ENCODE results near the gene BAG2. TPM values are rescaled to one million over a fixed set of nuclear protein-coding genes. Genes with fewer than 3 reads are reported as not detected.

BAG2 gene
- polyA plus RNA-seq, 3 donors: 0.09 to 0.21 (median 0.20) TPM

DNA sequence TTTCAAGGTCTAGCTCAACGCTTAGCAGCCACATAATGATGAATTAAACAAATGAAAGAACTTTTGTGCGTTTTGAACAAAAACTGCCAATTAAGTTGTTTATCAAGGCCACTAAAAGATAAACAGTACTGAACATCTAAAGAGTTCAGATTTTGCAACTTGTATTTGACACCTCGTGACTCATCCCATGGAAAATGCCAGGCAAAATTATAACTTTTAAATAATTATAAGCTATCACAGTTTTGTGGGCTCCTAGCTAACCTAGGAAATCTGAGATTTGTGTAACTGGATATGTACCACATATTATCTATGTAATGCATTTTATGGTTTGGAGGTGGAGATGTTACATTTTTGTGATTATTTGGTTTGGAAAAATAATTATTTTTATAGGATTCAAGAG is 9.6 kb upstream of the BAG2 start:
- no peaks in the 10 kb centered on the region for H3K27me3 Mint-ChIP-seq (ENCODE audit: low read depth in 3 of 3)
- Histone ChIP-seq H4K20me1 (ENCODE audit: insufficient read depth, low read length) (no peaks in the 10 kb centered on the region), H3K27me3 (ENCODE audit: control insufficient read depth in 2 of 2, insufficient read depth in 2 of 2, low read length in 2 of 2) (no peaks in the 10 kb centered on the region), H3K4me3 (replicated peaks in 1 of 3; ENCODE audit: low read depth in 2 of 3, low read length in 3 of 3) (no peak overlapping the region), H3K27ac (ENCODE audit: low read depth in 1 of 2, low read length in 2 of 2) (no peak overlapping the region), H3K9me3 (replicated peaks in 1 of 2; ENCODE audit: control insufficient read depth in 1 of 2, insufficient read depth in 1 of 2, low read length in 2 of 2) (no peaks in the 10 kb centered on the region), H3K4me1 (ENCODE audit: control insufficient read depth in 1 of 2, insufficient read depth in 2 of 2, low read length in 2 of 2) (no peaks in the 10 kb centered on the region), H3K9ac (ENCODE audit: insufficient read depth, low read length, poor library complexity, severe bottlenecking) (no peak overlapping the region), H3K36me3 (replicated peaks in 1 of 2; ENCODE audit: control insufficient read depth in 1 of 2, insufficient read depth in 2 of 2, low read length in 2 of 2) (peaks cover 22 to 73% of the 10 kb centered on the region in 2 donors), H2AFZ (ENCODE audit: insufficient read depth, low read depth, low read length, poor library complexity, severe bottlenecking) (no peak overlapping the region), H3K4me2 (replicated peaks; ENCODE audit: extremely low read depth, low read length, poor library complexity, severe bottlenecking) (no peak overlapping the region), H3K79me2 (ENCODE audit: insufficient read depth, low read length) (no peaks in the 10 kb centered on the region)
- DNase-seq: no peak
- peaks cover 53 to 62% of the 10 kb centered on the region in 2 donors for H3K36me3 Mint-ChIP-seq
- H3K27ac Mint-ChIP-seq: no peak overlapping the region
- peaks cover 0 to 12% (median 2%) of the 10 kb centered on the region in 7 donors for H3K9me3 Mint-ChIP-seq
- WGBS (ENCODE audit: insufficient coverage): no CpG with 5 or more reads among the region's 3 CpGs
- intact Hi-C loops (cut with micrococcal nuclease): no loop called here
- TF ChIP-seq, protein P1, sequence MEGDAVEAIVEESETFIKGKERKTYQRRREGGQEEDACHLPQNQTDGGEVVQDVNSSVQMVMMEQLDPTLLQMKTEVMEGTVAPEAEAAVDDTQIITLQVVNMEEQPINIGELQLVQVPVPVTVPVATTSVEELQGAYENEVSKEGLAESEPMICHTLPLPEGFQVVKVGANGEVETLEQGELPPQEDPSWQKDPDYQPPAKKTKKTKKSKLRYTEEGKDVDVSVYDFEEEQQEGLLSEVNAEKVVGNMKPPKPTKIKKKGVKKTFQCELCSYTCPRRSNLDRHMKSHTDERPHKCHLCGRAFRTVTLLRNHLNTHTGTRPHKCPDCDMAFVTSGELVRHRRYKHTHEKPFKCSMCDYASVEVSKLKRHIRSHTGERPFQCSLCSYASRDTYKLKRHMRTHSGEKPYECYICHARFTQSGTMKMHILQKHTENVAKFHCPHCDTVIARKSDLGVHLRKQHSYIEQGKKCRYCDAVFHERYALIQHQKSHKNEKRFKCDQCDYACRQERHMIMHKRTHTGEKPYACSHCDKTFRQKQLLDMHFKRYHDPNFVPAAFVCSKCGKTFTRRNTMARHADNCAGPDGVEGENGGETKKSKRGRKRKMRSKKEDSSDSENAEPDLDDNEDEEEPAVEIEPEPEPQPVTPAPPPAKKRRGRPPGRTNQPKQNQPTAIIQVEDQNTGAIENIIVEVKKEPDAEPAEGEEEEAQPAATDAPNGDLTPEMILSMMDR (IDR thresholded peaks at IDR 0.05): no peak
- no peaks in the 10 kb centered on the region for H3K4me1 Mint-ChIP-seq
- H3K4me3 Mint-ChIP-seq: no peak overlapping the region

DNA sequence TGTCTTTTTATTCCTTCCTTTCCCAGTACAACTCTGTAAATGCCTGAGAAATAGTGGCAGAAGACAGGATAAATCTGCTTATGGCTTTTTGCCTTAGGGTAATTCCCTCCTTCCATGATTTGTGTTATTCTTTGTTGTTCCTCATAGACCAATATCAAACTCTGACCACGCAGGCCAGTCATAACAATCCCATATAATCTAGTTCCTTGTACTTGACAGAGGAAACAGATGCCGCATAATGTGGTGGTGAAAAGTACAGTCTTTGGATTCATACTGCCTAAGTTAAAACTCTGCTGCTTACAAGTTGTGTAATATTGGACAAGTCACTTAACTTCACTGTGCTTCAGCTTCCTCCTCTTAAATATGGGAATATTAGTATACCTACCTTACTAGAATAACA is 8.2 kb upstream of the BAG2 start:
- no peaks in the 10 kb centered on the region for H3K27me3 Mint-ChIP-seq (ENCODE audit: low read depth in 3 of 3)
- Histone ChIP-seq H3K36me3 (replicated peaks in 1 of 2; ENCODE audit: control insufficient read depth in 1 of 2, insufficient read depth in 2 of 2, low read length in 2 of 2) (peaks cover 16 to 61% of the 10 kb centered on the region in 2 donors), H3K4me1 (ENCODE audit: control insufficient read depth in 1 of 2, insufficient read depth in 2 of 2, low read length in 2 of 2) (no peaks in the 10 kb centered on the region), H3K4me2 (replicated peaks; ENCODE audit: extremely low read depth, low read length, poor library complexity, severe bottlenecking) (no peak overlapping the region), H3K9me3 (replicated peaks in 1 of 2; ENCODE audit: control insufficient read depth in 1 of 2, insufficient read depth in 1 of 2, low read length in 2 of 2) (no peaks in the 10 kb centered on the region), H3K79me2 (ENCODE audit: insufficient read depth, low read length) (no peaks in the 10 kb centered on the region), H2AFZ (ENCODE audit: insufficient read depth, low read depth, low read length, poor library complexity, severe bottlenecking) (no peak overlapping the region), H3K27me3 (ENCODE audit: control insufficient read depth in 2 of 2, insufficient read depth in 2 of 2, low read length in 2 of 2) (no peaks in the 10 kb centered on the region), H3K9ac (ENCODE audit: insufficient read depth, low read length, poor library complexity, severe bottlenecking) (no peak overlapping the region), H4K20me1 (ENCODE audit: insufficient read depth, low read length) (no peaks in the 10 kb centered on the region), H3K4me3 (replicated peaks in 1 of 3; ENCODE audit: low read depth in 2 of 3, low read length in 3 of 3) (no peak overlapping the region), H3K27ac (ENCODE audit: low read depth in 1 of 2, low read length in 2 of 2) (no peak overlapping the region)
- H3K27ac Mint-ChIP-seq: no peak overlapping the region
- DNase-seq: no peak
- TF ChIP-seq, protein P1 (IDR thresholded peaks at IDR 0.05): no peak
- no peaks in the 10 kb centered on the region for H3K4me1 Mint-ChIP-seq
- peaks cover 0 to 12% (median 2%) of the 10 kb centered on the region in 7 donors for H3K9me3 Mint-ChIP-seq
- WGBS (ENCODE audit: insufficient coverage): no CpG with 5 or more reads among the region's 2 CpGs
- intact Hi-C loops (cut with micrococcal nuclease): no loop called here
- H3K4me3 Mint-ChIP-seq: no peak overlapping the region
- H3K36me3 Mint-ChIP-seq: peaks cover 49 to 55% of the 10 kb centered on the region in 2 donors
